Adrenal gland (tissue), 12 donors: Measurements from ENCODE around the gene PSKH1. TPM values are rescaled to one million over a fixed set of nuclear protein-coding genes. Genes with fewer than 3 reads are reported as not detected.
"Not testable (repeated sequence)": the region's sequence is repeated elsewhere in the genome, so short reads cannot be mapped to it uniquely, and the experiment has no call there.

Experiments
- DNase-seq, 7 donors: peaks; one replicate each; pipeline ENCODE4 v3.0.0-alpha.2; 2019 to 2020
- H3K27ac ChIP-seq, 5 donors: fragments of 200-600 bp; sonication (generic) in 4 of 5; 1 replicate in 3 of 5; 2 replicates in 2 of 5; pipeline versions ENCODE4 v1.5.1 to v1.8.0; 2016 to 2020; ENCODE audit warnings: mild to moderate bottlenecking in 1 of 5
- H3K27me3 ChIP-seq: fragments of 200-600 bp; 2 replicates; pipeline ENCODE4 v1.8.0; 2021
- H3K36me3 ChIP-seq, 2 donors: fragments of 200-600 bp; replicated peaks in 1 of 2; 1 replicate in 1 of 2; 2 replicates in 1 of 2; pipeline versions ENCODE4 v1.5.1 to v1.8.0; 2018 to 2022
- H3K4me1 ChIP-seq, 2 donors: fragments of 200-600 bp; replicated peaks in 1 of 2; 1 replicate in 1 of 2; 2 replicates in 1 of 2; pipeline versions ENCODE4 v1.5.1 to v1.8.0; 2018 to 2021
- H3K4me3 ChIP-seq, 4 donors: fragments of 200-600 bp; sonication (generic) in 3 of 4; one replicate each; pipeline ENCODE4 v1.5.1; 2016 to 2018
- H3K9me3 ChIP-seq, 3 donors: fragments of 200-600 bp; sonication (generic) in 1 of 3; replicated peaks in 1 of 3; 1 replicate in 2 of 3; 2 replicates in 1 of 3; pipeline versions ENCODE4 v1.5.1 to v1.8.0; 2016 to 2021
- CTCF ChIP-seq, 6 experiments: fragments of 450-650 bp in 4 of 6; fragments of 200-600 bp in 2 of 6; sonication (generic) in 1 of 6; IDR thresholded peaks; 1 replicate in 5 of 6; 2 replicates in 1 of 6; pipeline versions ENCODE4 v1.5.1 to v1.8.0; 2016 to 2021; ENCODE audit warnings: antibody characterized with exemption in 6 of 6, mild to moderate bottlenecking in 2 of 6, moderate library complexity in 1 of 6
- POLR2A ChIP-seq, 2 donors: fragments of 450-650 bp; IDR thresholded peaks; one replicate each; pipeline ENCODE4 v1.6.1; 2017; ENCODE audit warnings: antibody characterized with exemption in 2 of 2, mild to moderate bottlenecking in 2 of 2, moderate library complexity in 1 of 2
- WGBS, 4 donors: extraction: QIAGEN DNeasy Blood & Tissue Kit in 2 of 4; methylation state at CpG; one replicate each; pipeline versions ENCODE4 v1.1.5 to v1.1.7; 2013 to 2017; 5-methylcytosine and 5-hydroxymethylcytosine counted together
- intact Hi-C, 2 donors: fragments of 100-400 bp; cut with DNase I; formaldehyde crosslinking; loops; one replicate each; pipeline versions ENCODE4 v1.14.1 to v1.15.0; 2022 to 2023
- polyA plus RNA-seq, 3 donors: library from polyadenylated mRNA; stranded (reverse); fragments of 200-250 nt in 2 of 3; fragments of 350-450 nt in 1 of 3; fragmentation: Illumina TruSeq in 1 of 3; extraction: RNeasy Lipid Tissue Mini Kit (QIAGEN cat#74804) in 1 of 3; gene quantifications; one replicate each; pipeline ENCODE4 v1.2.3, GENCODE V29; 2013 to 2014
- total RNA-seq, 9 donors: library from RNA; depleted of rRNA in 4 of 9; stranded (reverse); fragments of >200 nt in 4 of 9; fragments of 120-200 nt in 1 of 9; fragmentation: NEBNext Ultra II Directional in 1 of 9; extraction: Animal tissue kit (Norgen Biotek cat#: 25700) in 1 of 9; gene quantifications; one replicate each; pipeline versions ENCODE4 v1.1.0 to v1.2.4, GENCODE V29; 2013 to 2023
- donor health status: healthy with polysubstance abuse.
- donor health status: Bipolar disorder and iron deficiency.
- donor health status: DM: yes; HTN: yes; CAD: no.
- donor health status: DM: no; HTN: no; CAD: no.
- donor health status: DM: no; HTN: no; CAD: no.
- donor health status: DM: yes; HTN: yes; CAD: no.

Gene PSKH1
- total and polyA plus RNA-seq, 12 donors, result 9.5 to 43.7 (median 24.0) TPM

GRCh38 chr16:67936880-67937605, 44.0 kb downstream of the PSKH1 start:
- no peak for TF ChIP-seq POLR2A (IDR thresholded peaks at IDR 0.05)
- TF ChIP-seq CTCF (IDR thresholded peaks at IDR 0.05), result no peak
- intact Hi-C loops, result no loop called here
- Histone ChIP-seq H3K36me3 (peaks cover 0 to 18% of the 10 kb centered on the region in 2 donors), H3K27ac (peak overlapping the region; percentile 82 to 98 (median 90)), H3K27me3 (no peaks in the 10 kb centered on the region), H3K4me3 (peak overlapping the region in 3 of 4 donors; percentile 78 to 99 (median 86)), H3K9me3 (no peaks in the 10 kb centered on the region), H3K4me1 (peaks cover 8 to 19% of the 10 kb centered on the region in 2 donors)
- WGBS, 4 donors, result 42 to 48% (median 44%) methylated on average over 6 of the region's 6 CpGs
- peak in 4 of 7 donors; percentile 78 to 90 (median 82) for DNase-seq

DNA sequence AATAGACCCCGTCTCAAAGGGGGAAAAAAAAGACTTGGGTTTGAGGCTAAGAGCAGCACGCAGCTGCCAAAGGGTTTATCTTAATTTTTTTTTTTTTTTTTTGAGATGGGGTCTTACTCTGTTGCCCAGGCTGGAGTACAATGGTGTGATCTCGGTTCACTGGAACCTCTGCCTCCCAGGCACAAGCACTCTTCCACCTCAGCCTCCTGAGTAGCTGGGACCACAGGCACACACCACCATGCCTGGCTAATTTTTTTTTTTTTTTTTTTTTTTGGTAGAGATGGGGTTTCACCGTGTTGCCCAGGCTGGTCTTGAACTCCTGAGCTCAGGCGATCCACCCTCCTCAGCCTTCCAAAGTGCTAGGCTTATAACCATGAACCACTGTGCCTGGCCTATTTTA, 44.7 kb downstream of the PSKH1 start:
- whole genome bisulfite sequencing, 4 donors, result 89 to 99% (median 92%) methylated on average over 5 of the region's 5 CpGs
- intact Hi-C loops, DNase-seq, H3K27me3 ChIP-seq, H3K9me3 ChIP-seq, H3K4me3 ChIP-seq: not testable (repeated sequence)
- peaks cover 0 to 24% of the 10 kb centered on the region in 2 donors for H3K36me3 ChIP-seq
- peak overlapping the region in 2 of 5 donors; percentile 90 to 98 for H3K27ac ChIP-seq
- H3K4me1 ChIP-seq, result peaks cover 8 to 19% of the 10 kb centered on the region in 2 donors

DNA sequence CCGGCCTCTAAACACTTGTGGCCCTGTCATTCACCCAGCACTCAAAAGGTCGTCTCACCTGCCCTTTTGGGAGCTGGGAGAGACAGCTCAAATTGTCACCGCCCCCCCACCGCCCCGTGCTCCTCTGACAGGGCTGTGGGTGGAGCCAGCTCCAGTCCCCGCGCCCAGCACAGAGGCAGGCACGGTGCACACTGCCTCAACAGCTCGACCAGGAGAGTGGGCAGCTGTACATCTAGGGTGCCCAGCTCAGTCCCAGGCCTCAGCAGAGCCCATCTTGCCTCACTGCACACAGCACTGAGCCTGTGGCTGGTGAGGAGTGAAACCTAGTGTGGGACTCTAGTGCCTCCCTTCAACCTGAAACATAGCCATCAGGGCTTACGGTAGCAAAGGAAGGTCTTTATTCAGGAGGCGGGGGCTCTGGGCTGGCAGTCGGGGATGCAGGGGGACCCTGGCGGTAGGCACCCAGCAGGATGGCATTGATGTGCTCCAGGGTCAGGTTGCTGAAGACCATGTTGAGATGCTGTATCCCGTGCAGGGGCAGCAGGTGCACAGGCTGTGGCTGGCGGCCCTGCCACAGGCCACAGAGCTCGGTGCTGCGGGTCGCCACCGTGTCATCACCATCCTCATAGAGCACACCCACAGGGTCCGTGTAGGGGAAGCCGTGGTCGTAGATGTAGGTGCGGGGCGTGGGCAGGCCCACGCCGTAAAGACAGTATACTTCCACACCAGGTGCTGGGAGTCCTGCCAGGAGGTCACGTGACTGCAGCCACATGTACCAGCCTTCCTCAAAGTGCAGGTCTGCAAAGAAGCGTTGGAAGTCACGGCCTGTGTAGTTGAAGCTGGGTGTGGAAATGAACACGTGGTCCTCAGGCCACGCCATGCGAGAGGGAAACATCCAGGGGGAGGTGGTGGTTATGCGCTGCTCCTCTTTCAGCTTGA, 46.7 kb downstream of the PSKH1 start:
- WGBS, 4 donors, result 72 to 82% (median 77%) methylated on average over 22 to 33 of the region's 33 CpGs

GRCh38 chr16:67940446-67941089, 47.5 kb downstream of the PSKH1 start:
- no peak overlapping the region for H3K27ac ChIP-seq

More for the DNA sequence above, 46.7 kb downstream of the PSKH1 start:
- TF ChIP-seq POLR2A (IDR thresholded peaks at IDR 0.05), result no peak
- TF ChIP-seq CTCF (IDR thresholded peaks at IDR 0.05), result no peak
- no peaks in the 10 kb centered on the region for H3K27me3 ChIP-seq
- no peak overlapping the region for H3K27ac ChIP-seq
- H3K9me3 ChIP-seq, result no peaks in the 10 kb centered on the region
- intact Hi-C loops, result no loop called here
- peaks cover 0 to 19% of the 10 kb centered on the region in 2 donors for H3K36me3 ChIP-seq
- DNase-seq, result peak in 4 of 7 donors; percentile 45 to 80 (median 56)
- peaks cover 7 to 31% of the 10 kb centered on the region in 2 donors for H3K4me1 ChIP-seq
- H3K4me3 ChIP-seq, result no peak overlapping the region

More at GRCh38 chr16:67940446-67941089, 47.5 kb downstream of the PSKH1 start:
- Histone ChIP-seq H3K36me3 (peaks cover 0 to 27% of the 10 kb centered on the region in 2 donors), H3K4me3 (no peak overlapping the region), H3K27me3 (no peaks in the 10 kb centered on the region), H3K4me1 (peaks cover 0 to 26% of the 10 kb centered on the region in 2 donors), H3K9me3 (no peaks in the 10 kb centered on the region)
- WGBS, 4 donors, result 89 to 92% (median 91%) methylated on average over 5 of the region's 5 CpGs
- intact Hi-C loops, result no loop called here
- no peak for DNase-seq
- TF ChIP-seq CTCF (IDR thresholded peaks at IDR 0.05) (no peak), POLR2A (IDR thresholded peaks at IDR 0.05) (no peak)
